ENCODE measurements around the gene LHX1. TPM values are rescaled to one million over a fixed set of nuclear protein-coding genes. Genes with fewer than 3 reads are reported as not detected.

LHX1 gene
- total RNA-seq, 1 experiment from 2014 or later: 0.35 TPM

GRCh38 chr17:36979565-36979941 lies 42.3 kb downstream of the LHX1 start:
- intact Hi-C loops (cut with micrococcal nuclease; ENCODE audit: unreplicated experiment): loop anchor here (10.0 kb wide), 1 partner anchor 195 kb away; no protein-coding TSS in a partner anchor
- Mint-ChIP-seq H3K9me3 (ENCODE audit: low read depth, unreplicated experiment) (no peaks in the 10 kb centered on the region), H3K27me3 (ENCODE audit: unreplicated experiment) (no peaks in the 10 kb centered on the region), H3K4me3 (ENCODE audit: low read depth, unreplicated experiment) (no peak overlapping the region), H3K4me1 (ENCODE audit: low read depth, unreplicated experiment) (peaks cover 14% of the 10 kb centered on the region), H3K36me3 (ENCODE audit: insufficient read depth, unreplicated experiment) (no peaks in the 10 kb centered on the region), H3K27ac (ENCODE audit: unreplicated experiment) (no peak overlapping the region)
- no peak for DNase-seq
- TF ChIP-seq CTCF (IDR thresholded peaks at IDR 0.05; ENCODE audit: unreplicated experiment): no peak
- CTCF ChIA-PET: interaction anchor here (1.5 kb wide), 1 partner anchor 14 kb away, joined by 3 read pairs; no protein-coding TSS in a partner anchor
- no TSS peak for BruUV-seq (replicated peaks)

- Mint-ChIP-seq H3K27me3 (ENCODE audit: unreplicated experiment) (no peaks in the 10 kb centered on the region), H3K4me1 (ENCODE audit: low read depth, unreplicated experiment) (peaks cover 14% of the 10 kb centered on the region), H3K9me3 (ENCODE audit: low read depth, unreplicated experiment) (no peaks in the 10 kb centered on the region), H3K36me3 (ENCODE audit: insufficient read depth, unreplicated experiment) (no peaks in the 10 kb centered on the region), H3K27ac (ENCODE audit: unreplicated experiment) (no peak overlapping the region), H3K4me3 (ENCODE audit: low read depth, unreplicated experiment) (no peak overlapping the region)
- no TSS peak for BruUV-seq (replicated peaks)
- no peak for DNase-seq
- CTCF ChIA-PET: interaction anchor here (0.6 to 1.5 kb wide), 3 partner anchors 13 to 384 kb away, joined by 3 to 4 read pairs (median 3); no protein-coding TSS in a partner anchor
- TF ChIP-seq CTCF (IDR thresholded peaks at IDR 0.05; ENCODE audit: unreplicated experiment): no peak
- intact Hi-C loops (cut with micrococcal nuclease; ENCODE audit: unreplicated experiment): no loop called here
These were observed 43.0 kb downstream of the LHX1 start for GRCh38 chr17:36980280-36980761.

GRCh38 chr17:36983618-36984017 lies 46.3 kb downstream of the LHX1 start:
- peaks cover 13% of the 10 kb centered on the region for H3K36me3 Mint-ChIP-seq (ENCODE audit: insufficient read depth, unreplicated experiment)
- intact Hi-C loops (cut with micrococcal nuclease; ENCODE audit: unreplicated experiment): no loop called here
- BruUV-seq (replicated peaks): no TSS peak
- H3K27ac Mint-ChIP-seq (ENCODE audit: unreplicated experiment): no peak overlapping the region
- peaks cover 14% of the 10 kb centered on the region for H3K4me1 Mint-ChIP-seq (ENCODE audit: low read depth, unreplicated experiment)
- CTCF ChIA-PET: no interaction called here
- H3K9me3 Mint-ChIP-seq (ENCODE audit: low read depth, unreplicated experiment): no peaks in the 10 kb centered on the region
- H3K27me3 Mint-ChIP-seq (ENCODE audit: unreplicated experiment): no peaks in the 10 kb centered on the region
- DNase-seq: no peak
- no peak overlapping the region for H3K4me3 Mint-ChIP-seq (ENCODE audit: low read depth, unreplicated experiment)
- no peak for TF ChIP-seq CTCF (IDR thresholded peaks at IDR 0.05; ENCODE audit: unreplicated experiment)

GRCh38 chr17:36989173-36989572 lies 51.9 kb downstream of the LHX1 start:
- H3K27me3 Mint-ChIP-seq (ENCODE audit: unreplicated experiment): no peaks in the 10 kb centered on the region
- H3K4me3 Mint-ChIP-seq (ENCODE audit: low read depth, unreplicated experiment): no peak overlapping the region
- CTCF ChIA-PET: no interaction called here

More at GRCh38 chr17:36989173-36989572, 51.9 kb downstream of the LHX1 start:
- H3K9me3 Mint-ChIP-seq (ENCODE audit: low read depth, unreplicated experiment): no peaks in the 10 kb centered on the region
- TF ChIP-seq CTCF (IDR thresholded peaks at IDR 0.05; ENCODE audit: unreplicated experiment): no peak
- no peak overlapping the region for H3K27ac Mint-ChIP-seq (ENCODE audit: unreplicated experiment)
- BruUV-seq (replicated peaks): no TSS peak
- peaks cover 32% of the 10 kb centered on the region for H3K36me3 Mint-ChIP-seq (ENCODE audit: insufficient read depth, unreplicated experiment)
- no peak for DNase-seq
- intact Hi-C loops (cut with micrococcal nuclease; ENCODE audit: unreplicated experiment): no loop called here
- H3K4me1 Mint-ChIP-seq (ENCODE audit: low read depth, unreplicated experiment): peaks cover 25% of the 10 kb centered on the region

Measured in Calu3 (cell line).